Prostate gland (tissue), 2 donors: ENCODE measurements around the gene NME3.

ENCODE experiments used
- POLR2A ChIP-seq: fragments of 450-650 bp; IDR thresholded peaks from one replicate; pipeline ENCODE4 v1.6.1; 2016; ENCODE audit warnings: antibody characterized with exemption, mild to moderate bottlenecking
- TF ChIP-seq, protein P1 (sequence below), 4 experiments: fragments of 200-600 bp in 2 of 4; fragments of 450-650 bp in 2 of 4; sonication (generic) in 2 of 4; IDR thresholded peaks; 1 replicate in 3 of 4; 2 replicates in 1 of 4; pipeline ENCODE4 v1.5.1; 2016 to 2019; ENCODE audit warnings: antibody characterized with exemption in 4 of 4, mild to moderate bottlenecking in 2 of 4, moderate library complexity in 2 of 4

DNA sequence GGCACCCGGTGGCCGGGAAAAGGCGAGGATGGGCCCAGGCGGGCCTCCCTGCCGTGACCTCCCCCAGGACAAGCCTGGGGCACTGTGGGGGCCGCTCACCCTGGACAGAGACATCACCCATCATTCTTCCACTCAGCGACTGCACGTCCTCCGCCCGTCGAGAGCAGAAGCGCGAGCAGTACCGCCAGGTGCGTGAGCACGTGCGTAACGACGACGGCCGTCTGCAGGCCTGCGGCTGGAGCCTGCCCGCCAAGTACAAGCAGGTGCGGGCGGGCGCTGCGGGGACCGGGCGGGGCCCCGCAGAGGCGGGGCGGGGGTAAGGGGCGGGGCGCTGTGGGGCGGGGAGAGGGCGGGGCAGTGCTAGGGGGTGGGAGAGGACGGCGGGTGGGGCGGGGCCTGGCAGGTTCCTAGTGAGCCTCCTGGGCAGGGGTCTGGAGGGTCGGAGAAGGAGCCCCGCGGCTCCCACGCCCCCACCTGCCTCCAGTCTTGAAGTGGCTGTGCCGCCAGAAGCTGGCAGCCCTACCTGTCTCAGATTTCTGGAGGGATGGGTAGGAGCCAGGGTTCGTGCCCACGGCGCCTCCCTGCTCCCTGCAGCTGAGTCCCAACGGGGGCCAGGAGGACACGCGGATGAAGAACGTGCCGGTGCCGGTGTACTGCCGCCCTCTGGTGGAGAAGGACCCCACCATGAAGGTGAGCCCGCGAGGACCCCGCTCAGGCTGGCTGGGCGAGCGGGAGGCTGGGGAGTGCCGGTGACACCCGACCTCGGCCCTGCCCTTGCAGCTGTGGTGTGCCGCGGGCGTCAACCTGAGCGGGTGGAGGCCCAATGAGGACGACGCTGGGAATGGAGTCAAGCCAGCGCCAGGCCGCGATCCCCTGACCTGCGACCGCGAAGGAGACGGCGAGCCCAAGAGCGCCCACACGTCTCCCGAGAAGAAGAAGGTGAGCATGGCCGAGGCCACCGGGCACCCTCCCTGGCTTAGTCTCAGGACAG lies 7.5 kb downstream of the NME3 start:
- TF ChIP-seq, protein P1, sequence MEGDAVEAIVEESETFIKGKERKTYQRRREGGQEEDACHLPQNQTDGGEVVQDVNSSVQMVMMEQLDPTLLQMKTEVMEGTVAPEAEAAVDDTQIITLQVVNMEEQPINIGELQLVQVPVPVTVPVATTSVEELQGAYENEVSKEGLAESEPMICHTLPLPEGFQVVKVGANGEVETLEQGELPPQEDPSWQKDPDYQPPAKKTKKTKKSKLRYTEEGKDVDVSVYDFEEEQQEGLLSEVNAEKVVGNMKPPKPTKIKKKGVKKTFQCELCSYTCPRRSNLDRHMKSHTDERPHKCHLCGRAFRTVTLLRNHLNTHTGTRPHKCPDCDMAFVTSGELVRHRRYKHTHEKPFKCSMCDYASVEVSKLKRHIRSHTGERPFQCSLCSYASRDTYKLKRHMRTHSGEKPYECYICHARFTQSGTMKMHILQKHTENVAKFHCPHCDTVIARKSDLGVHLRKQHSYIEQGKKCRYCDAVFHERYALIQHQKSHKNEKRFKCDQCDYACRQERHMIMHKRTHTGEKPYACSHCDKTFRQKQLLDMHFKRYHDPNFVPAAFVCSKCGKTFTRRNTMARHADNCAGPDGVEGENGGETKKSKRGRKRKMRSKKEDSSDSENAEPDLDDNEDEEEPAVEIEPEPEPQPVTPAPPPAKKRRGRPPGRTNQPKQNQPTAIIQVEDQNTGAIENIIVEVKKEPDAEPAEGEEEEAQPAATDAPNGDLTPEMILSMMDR (IDR thresholded peaks at IDR 0.05), result peak in 2 of 4 experiments; percentile 38 to 52
- TF ChIP-seq POLR2A, result no peak
